Skeletal muscle cell (primary cell): ENCODE measurements around the gene ARFGAP2.

ENCODE experiments used
- DNase-seq: peaks from one replicate; pipeline ENCODE4 v3.0.0-alpha.2; 2010; ENCODE audit warnings: low read depth
- H3K4me3 ChIP-seq: 2 replicates; pipeline ENCODE4 v1.5.1; 2011; ENCODE audit warnings: low read depth, mild to moderate bottlenecking, control low read depth, low read length, moderate library complexity

ARFGAP2 gene

DNA sequence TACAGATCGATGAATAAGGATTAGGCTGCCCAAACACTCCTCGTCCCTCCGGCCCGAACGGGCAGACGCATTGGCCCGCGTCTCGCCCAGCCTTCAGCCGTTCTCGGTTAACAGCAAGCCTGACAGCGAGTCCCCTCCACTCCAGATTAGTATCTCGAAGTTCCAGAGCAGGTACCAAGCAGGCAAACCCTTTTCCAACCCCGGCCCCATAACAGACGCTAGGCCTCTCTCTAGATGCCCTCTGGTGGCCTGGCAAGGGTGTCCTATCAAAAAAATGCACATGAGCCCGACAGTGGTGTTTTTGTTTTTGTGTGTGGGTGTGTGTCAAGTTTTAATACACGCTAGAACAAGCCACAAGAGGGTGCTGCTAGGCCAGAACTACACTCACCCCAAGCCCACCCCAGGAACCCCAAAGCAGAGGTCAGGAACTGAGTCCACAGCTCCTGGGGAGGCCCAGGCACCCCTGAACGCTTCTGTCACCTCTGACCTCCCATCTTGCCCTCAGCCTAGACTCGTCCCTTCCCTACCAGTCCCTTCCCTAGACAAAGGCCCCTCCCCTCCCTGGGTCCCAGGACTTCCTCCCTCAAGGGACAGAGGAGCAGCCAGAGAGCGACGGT, 658 bp upstream of the ARFGAP2 start:
- H3K4me3 ChIP-seq, result peak overlapping the region; percentile 98
- DNase-seq, result no peak

DNA sequence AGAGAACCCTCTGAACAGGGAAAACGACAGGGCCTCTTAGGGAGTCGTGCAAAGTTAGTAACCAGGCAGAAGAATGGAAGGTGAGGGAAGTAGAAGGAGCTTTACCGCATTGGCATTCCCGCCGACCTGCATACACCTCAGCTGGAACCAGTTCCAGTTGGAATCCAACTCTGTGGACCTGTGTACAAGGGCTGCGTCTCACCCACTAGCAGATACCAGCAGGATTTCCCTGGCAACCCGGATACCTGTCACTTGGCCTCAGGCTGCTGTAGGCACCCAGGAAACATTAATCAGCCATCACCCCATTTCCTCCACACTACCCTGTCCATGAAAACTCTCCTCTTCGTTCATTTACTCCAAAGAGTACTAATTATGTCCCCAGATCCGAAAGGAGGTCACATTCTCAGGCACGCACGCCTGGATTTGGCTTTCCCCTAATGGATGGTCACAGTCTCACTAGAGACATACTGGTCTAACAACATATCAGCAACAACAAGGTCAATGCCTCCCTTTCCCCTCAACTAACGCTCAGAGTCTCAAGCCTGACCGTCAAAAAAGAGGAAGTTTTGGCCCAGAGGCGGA, 842 bp downstream of the ARFGAP2 start:
- peak overlapping the region; percentile 98 for H3K4me3 ChIP-seq
- no peak for DNase-seq

DNA sequence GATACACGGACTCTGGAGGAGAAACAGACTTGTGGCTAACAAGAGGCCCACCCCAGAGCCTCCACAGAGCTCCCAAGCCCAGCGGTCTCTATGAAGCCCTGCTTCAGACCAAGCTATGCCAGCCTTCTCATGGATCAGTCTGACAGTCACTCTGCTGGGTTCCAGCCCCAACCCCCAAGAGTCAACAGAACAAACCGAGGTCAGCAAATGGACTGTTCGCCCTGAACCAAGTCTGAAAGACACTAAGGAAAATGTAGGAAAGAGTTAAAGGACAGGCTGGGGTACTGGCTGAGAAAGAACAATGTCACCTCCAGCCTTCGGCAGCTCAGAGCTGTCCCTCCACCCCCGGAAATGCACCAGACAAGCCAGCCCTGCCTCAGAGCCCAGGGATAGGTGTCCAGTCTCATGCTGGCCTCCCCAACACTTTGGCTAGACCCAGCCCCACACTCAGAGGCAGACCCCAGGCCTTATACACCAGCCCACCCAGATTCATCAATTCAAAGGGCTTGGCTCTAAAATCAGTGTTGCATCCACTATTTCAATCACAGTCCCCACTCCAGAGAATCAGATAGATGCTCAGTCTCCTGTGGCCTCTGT, 3.8 kb downstream of the ARFGAP2 start:
- DNase-seq, result no peak
- H3K4me3 ChIP-seq, result no peak overlapping the region

DNA sequence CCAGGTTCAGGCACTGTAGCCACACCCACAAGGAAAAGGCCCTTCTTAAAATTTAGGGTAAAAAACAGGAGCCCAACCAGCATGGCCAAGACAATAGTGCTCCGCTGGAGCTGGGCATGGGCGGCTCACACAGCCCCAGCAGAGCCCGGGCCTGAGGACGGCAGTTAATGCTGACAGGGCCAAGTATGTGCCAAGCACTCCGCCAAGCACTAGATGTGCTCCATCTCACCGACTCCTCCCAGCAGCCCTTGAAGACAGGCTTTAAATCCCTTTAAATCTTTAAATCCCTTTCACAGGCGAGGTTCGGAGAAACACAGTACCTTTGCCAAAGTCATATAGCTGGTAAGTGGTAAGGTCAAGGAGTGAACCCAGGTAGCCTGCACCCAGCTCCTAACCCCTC, 4.8 kb downstream of the ARFGAP2 start:
- no peak for DNase-seq
- H3K4me3 ChIP-seq, result no peak overlapping the region

DNA sequence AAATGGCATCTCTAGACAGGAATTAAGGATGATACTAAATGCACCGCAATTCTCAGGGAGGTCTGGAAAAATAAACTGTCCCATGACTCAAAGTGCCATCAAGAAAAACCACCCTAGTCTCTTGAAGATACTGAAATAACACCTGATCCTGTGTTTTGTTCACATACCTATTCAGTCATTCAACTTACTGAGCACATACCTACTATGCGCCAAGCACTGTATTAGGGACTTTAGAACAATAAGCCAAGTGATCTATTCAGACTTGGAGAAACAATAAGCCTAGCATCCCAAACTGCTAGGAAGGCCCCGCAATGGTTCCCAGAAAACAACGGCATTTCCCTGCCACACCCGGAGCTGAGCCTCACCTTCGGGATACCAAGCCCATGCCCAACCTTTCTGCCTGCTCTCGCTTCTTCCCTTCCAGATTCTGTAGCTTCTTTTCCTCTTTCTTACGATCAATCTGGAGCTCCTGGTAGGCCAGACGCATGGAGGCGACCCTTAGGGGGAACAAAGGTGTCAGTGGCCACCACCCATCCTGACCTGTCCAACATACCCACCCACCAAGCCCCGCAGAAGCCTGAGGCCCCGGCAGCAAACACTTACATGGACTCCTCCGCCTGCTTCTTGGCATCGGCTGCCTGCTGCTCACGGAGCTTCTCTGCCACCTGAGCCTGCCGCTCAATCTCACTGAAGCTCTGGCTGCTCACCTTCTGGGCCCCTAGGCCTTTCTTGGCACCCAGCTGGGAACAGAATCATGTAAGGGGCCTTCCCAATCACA, 5.4 kb downstream of the ARFGAP2 start:
- H3K4me3 ChIP-seq, result no peak overlapping the region
- DNase-seq, result no peak

DNA sequence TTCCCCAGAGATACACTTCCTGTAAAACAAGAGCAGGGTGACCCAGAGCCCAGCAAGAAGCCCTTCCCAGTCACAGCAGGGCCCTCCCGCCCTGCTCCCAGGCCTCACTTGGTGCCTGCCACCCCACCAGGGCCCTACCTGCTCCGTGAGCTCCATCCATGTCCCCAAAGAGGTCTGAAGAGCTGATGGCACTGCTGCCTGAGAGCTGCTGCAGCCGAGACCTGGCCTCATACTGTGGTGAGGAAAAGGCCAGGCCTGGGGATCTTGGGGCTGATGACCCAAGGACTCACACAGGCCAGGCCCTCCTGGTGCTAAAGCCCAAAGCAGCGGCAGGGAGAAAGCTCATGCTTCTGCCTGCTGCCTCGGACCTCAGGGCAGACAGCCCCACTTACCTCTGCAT, 10.3 kb downstream of the ARFGAP2 start:
- DNase-seq, result no peak
- no peak overlapping the region for H3K4me3 ChIP-seq

DNA sequence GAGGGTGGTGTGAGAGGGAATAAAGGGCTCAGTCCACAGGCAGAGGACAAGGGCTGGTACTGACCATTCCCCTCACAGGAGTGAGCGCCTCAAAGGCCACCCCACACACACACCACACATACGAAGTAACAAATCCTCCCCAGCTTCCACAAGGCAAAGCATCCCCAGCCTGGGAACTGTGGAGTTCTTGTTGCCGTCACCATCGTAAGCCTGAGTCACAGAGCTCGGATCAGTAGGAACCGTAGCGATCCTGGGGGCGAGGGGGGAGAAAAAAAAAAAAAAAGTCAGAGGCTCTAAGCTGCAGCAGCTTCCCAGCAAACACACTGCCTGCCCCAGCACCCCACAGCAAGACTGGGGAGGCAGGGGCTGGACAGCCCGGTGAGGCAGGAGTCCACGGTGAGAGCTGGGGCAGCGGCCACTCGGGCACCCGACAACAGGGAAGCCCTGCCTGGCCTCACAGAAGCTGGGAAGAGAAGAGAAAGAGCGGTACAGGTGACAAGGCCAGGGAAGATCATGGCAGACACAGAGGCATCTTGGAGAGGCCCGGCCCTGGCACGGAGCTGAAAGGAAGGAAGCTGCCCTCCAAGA, 11.3 kb downstream of the ARFGAP2 start:
- H3K4me3 ChIP-seq, result no peak overlapping the region
- no peak for DNase-seq

DNA sequence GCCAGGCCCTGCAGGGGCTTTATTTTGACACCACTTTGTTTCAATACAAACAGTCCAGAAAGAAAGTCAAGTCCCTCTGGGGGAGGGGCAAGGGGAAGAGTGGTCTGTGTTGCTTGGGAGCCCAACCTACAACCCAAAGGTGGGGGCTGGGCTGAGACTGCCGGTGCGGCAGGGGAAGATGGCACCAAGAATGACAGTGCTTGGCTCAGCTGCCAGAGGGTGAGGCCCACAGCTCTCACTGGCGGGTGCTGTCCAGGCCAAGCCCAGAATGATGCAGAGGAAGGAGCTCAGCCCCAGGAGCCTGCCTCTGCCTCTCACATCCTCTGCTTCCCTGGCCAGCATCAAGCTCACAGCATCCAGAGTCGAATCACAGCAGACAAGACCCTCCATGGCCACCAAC, 12.4 kb downstream of the ARFGAP2 start:
- no peak for DNase-seq
- no peak overlapping the region for H3K4me3 ChIP-seq

DNA sequence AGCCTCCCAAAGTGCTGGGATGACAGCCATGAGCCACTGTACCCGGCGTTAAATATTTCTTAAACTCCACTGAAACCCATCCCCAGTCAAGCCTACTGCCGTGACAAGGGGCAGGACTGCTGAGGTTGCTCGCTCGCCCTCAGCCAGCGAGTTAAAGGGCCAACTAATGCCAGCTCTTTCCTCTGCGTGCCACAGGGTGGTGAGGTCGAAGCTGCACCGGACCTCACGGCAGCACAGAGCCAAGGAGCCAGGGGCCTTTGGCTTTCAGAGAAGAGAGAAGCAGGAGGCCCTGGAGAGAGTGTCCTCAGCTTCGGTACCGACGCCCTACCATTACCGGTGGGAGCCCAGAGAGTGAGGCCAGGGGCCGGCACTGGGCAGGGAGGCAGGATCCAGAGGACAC, 12.8 kb downstream of the ARFGAP2 start:
- DNase-seq, result no peak
- H3K4me3 ChIP-seq, result no peak overlapping the region

DNA sequence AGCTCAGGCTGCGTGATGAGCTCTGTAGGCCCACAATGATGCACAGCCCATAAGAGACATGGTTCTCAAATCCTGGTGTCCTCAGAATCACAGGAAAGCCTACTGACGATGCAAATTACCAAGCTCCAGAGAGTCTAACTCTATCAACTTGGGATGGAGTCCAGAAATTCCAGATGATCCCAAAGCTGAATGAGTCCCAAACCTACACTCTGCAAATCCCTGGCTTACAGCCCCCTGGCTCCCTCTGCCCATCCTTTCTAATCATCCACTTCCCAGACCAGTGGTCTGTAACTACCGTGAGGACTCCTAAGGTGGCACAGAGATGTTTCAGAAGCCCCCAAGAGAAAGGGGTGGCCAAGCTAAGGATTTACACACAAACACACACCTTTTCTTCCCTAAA, 13.5 kb downstream of the ARFGAP2 start:
- DNase-seq, result no peak
- H3K4me3 ChIP-seq, result no peak overlapping the region

DNA sequence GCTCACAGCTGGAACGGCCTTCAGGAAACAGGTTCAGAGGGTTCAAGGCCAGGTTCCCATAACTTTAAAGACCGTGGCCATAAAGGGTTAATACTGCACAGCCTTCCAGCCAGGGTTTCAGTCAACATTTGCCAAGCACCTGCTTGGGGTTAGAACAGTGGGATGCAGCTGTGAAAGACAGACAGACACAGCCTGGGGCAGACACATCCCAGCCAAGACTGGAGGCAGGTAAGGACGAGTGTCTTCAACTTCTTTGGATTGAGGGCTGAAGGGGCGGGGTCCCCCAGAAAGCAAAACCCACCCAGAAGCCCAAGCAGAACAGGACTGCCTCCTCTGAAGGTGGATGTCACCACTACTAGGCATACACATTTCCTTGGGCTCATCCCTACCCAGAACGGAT, 14.3 kb downstream of the ARFGAP2 start:
- no peak overlapping the region for H3K4me3 ChIP-seq
- DNase-seq, result no peak

DNA sequence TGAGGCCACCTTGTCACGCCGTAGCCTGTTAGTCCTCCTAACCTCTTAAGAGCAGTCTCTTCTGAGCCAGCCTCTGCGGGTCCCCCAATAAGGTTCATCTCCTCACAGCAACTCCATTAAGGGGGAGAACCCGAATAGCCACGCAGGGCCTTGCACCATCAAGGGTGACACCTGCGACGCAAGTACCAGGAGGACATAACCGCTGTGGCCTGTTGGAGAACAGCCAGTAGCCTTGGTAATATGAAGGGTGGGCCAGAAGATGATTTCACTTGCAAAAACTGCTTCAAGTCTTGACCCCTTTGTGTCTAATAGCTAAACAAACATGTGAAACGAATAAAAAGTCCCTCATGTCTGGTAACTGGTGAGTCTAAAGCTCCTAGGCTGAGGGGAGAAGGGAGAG, 14.8 kb downstream of the ARFGAP2 start:
- no peak for DNase-seq
- no peak overlapping the region for H3K4me3 ChIP-seq

DNA sequence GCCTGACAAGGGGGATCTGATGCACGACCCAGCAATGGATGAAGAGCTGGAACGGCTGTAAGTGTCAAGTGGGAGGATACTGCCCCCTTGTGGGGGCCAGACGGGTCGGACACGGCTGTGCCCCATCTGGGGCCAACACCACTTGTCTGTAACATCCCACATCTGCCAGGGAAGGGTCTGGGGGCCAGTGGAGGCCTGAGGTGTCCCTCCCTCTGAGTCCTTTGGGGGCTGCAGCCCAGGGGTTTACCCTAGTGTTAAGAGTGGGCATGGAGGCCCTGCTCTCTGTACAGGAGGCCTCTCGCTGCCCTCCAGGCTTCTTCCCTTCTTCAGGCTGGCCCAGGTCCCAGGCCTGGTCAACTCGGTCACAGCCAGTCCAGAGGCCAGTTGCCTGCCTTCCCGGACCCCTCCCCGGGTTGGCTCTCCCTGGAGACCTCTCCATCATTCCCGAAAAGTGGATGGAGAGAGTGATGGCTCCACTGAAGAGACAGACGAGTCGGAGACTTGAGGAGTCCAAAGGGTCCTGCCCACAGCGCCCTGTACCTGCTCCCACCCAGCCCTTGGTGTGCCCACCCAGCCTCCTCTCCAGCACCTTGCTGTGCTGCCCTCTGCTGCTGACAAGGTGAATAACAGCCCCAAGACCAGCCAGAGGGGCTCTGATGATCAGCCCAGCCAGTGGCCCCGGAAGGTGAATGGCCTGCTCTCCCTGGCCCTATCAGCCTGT, 15.4 kb downstream of the ARFGAP2 start:
- no peak overlapping the region for H3K4me3 ChIP-seq

DNA sequence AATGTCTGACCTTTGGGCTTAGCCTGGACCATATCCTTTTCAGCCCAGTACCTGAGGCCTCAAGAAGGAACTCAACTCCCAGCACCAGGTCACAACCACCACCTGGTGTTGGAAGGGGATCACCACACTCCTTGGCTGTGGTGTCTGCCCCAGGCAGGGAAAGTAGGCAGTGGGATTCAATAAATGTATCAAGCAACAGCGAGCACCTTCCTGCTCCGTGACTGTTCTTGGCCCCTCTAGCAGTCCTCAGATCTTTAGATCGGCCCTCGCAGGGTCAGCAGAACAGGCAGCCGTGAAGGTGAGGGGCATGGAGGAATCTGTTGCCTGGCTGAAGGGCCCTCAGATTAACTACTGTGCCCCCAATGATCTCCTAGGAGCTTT, 15.9 kb downstream of the ARFGAP2 start:
- H3K4me3 ChIP-seq, result no peak overlapping the region
- DNase-seq, result no peak

More for the DNA sequence above, 15.4 kb downstream of the ARFGAP2 start:
- DNase-seq, result no peak

DNA sequence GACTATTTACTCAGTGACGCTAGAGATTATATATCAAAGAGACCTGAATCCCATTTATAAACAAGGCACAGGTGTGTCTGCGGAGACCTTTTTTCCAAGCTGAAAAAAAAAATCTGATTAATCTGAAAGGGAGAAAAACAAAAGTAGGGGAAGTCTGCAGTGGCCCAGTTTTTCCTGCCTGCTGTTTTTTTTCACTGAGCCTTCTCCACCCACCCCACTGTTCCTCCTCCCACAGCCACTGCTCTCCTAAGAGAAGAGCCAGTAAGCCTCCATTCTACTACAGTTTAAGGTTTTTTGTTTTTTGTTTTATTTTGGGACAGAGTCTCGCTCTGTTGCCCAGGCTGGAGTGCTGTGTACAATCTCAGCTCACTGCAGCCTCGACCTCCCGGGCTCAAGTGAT, 18.4 kb downstream of the ARFGAP2 start:
- DNase-seq, result no peak
- H3K4me3 ChIP-seq, result no peak overlapping the region

DNA sequence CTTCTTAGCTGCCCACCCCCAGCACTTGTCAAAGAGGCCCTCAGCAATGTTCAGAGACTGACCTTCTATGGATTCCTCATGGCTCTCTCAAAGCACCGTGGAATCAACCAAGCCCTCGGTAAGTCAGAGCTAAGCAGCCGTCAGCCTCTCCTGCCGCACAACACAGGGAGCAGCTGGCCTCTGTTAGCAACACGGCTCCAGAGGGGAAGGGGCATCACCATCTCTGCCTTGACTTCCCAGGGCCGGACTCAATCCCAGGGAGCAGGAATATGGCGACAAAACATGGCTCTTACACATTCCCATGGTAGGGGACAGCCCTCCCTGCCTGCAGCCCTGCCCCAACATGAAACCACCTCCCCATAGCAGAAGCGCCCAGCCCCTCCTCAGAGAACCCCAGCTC, 18.9 kb downstream of the ARFGAP2 start:
- no peak for DNase-seq
- no peak overlapping the region for H3K4me3 ChIP-seq

DNA sequence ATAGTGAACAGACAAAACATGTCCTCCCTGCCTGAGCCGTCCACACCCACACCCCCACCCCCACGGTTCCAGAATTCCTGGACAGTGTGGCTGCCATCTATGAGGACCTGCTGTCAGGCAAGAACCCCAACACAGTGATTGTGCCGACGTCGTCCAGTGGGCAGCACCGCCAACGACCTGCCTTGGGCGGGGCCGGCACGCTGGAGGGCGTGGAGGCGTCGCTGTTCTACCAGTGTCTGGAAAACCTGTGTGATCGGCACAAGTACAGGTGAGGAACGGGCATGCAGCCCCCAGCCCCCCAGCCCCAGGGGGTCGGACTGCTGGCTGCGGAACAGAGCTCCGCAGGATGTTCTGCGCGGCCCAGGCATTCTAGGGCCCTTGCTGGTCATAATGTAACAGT, 19.7 kb downstream of the ARFGAP2 start:
- DNase-seq, result no peak
- no peak overlapping the region for H3K4me3 ChIP-seq

DNA sequence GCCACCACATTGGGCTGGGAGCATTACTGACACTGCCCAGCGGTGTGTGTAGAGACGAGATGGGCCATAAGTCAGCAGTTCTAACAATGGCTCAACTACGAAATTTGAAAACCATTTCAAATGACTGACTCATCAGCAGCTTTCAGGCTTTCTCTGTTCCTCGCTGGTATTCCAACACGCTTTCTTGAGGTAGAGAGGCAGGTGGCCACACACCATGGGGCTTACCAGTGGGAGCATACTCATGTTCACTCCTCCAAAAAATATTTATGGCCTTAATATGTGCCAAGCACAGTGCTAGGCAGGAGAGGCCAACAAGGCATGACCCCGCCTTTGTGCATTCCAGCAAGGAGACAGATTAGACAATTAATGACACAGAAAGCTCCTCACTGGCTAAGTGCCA, 20.3 kb downstream of the ARFGAP2 start:
- no peak overlapping the region for H3K4me3 ChIP-seq
- DNase-seq, result no peak

DNA sequence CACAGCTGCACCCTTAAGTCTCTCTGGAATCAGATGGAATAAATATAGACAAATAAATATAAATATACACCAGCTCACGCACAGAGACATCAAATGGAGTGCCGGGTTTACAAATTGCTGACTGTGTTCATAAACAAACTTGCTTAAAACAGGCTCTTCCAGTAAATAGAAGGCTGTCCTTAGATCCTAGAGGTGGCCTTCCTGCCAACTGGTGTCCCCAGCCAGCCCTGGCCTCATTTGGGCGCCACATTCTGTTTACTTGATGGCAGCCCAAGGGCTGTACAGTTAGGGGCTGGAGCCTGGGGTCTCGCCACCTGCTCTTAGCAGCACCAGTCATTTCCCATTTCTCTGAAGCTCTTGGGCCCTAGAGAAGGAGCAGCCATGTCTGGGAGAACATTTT, 20.8 kb downstream of the ARFGAP2 start:
- DNase-seq, result no peak
- H3K4me3 ChIP-seq, result no peak overlapping the region
